Measurements from ENCODE around the gene ATG101.

- peak; percentile 64 for TF ChIP-seq CTCF (IDR thresholded peaks at IDR 0.05; ENCODE audit: low read depth, low read length, poor library complexity, severe bottlenecking)
- TF ChIP-seq EZH2phosphoT487 (IDR thresholded peaks at IDR 0.05; ENCODE audit: borderline replicate concordance, low read length) = no peak
Measured at GRCh38 chr12:52041695-52042123, 28.1 kb upstream of the ATG101 start.
